Astrocyte of the cerebellum (primary cell): ENCODE results near the gene ANKRD31.
"Not testable (repeated sequence)": the region's sequence is repeated elsewhere in the genome, so short reads cannot be mapped to it uniquely, and the experiment has no call there.

Source experiments
- DNase-seq: peaks from one replicate; pipeline ENCODE4 v3.0.0-alpha.2; 2011; ENCODE audit warnings: low read depth
- H3K4me3 ChIP-seq: 2 replicates; pipeline ENCODE4 v1.5.1; 2011; ENCODE audit warnings: mild to moderate bottlenecking, low read depth, low read length, moderate library complexity
- in situ Hi-C: cut with HindIII; loops from 2 replicates; pipeline ENCODE4 v1.10.0; 2017; ENCODE audit warnings: low sequenced_read_pairs
- TF ChIP-seq, protein P1 (sequence below): IDR thresholded peaks from 2 replicates; pipeline ENCODE4 v1.5.1; 2012; ENCODE audit warnings: low read length, low read depth, moderate library complexity, mild to moderate bottlenecking; ENCODE audit errors: missing control alignments

ANKRD31 gene

DNA sequence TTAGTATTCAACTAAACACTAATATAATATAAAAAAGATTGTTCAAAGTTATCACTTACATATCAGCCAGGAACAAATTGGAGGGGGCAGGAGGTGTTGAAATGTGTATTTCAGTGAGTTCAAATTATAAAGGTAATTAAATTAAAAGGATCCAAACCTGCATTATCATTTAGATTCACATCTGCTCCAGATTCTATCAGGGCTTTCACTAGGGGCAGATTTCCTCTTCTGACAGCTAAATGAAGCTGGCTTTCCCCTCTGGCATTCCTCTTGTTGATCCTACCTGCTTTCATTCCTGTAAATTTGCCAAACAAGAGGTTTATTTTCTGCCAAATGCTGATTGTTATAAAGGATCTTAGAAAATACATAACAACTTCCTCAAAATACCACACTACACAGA is 98.0 kb downstream of the ANKRD31 start:
- no peak for DNase-seq
- TF ChIP-seq, protein P1, sequence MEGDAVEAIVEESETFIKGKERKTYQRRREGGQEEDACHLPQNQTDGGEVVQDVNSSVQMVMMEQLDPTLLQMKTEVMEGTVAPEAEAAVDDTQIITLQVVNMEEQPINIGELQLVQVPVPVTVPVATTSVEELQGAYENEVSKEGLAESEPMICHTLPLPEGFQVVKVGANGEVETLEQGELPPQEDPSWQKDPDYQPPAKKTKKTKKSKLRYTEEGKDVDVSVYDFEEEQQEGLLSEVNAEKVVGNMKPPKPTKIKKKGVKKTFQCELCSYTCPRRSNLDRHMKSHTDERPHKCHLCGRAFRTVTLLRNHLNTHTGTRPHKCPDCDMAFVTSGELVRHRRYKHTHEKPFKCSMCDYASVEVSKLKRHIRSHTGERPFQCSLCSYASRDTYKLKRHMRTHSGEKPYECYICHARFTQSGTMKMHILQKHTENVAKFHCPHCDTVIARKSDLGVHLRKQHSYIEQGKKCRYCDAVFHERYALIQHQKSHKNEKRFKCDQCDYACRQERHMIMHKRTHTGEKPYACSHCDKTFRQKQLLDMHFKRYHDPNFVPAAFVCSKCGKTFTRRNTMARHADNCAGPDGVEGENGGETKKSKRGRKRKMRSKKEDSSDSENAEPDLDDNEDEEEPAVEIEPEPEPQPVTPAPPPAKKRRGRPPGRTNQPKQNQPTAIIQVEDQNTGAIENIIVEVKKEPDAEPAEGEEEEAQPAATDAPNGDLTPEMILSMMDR = no peak
- in situ Hi-C loops = no loop called here
- H3K4me3 ChIP-seq = no peak overlapping the region

DNA sequence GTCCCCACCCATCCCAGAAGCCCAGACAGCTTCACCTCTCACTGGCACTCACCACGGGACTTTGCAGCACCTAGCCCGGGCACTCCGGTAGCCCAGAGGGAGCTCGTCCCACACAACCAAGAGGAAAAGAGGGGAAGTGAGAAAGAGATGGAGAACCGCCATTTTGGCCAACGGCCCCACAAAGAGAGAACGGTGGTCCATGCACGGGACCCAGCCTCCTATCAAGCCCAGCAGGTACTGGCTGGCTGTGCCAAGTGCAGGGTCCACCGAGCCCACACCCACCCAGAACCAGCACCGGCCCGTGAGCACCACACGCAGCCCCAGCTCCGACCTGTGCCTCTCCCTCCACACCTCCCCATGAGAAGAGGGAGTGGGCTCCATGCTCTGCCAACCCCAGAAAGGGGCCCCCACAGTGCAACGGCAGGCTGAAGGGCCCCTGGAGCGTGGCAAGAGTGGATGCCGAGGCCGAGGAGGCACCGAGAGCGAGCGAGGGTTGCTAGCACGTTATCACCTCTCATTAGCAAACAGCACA is 105.8 kb downstream of the ANKRD31 start:
- TF ChIP-seq, protein P1 = no peak
- DNase-seq = no peak
- H3K4me3 ChIP-seq = no peak overlapping the region
- in situ Hi-C loops = no loop called here

DNA sequence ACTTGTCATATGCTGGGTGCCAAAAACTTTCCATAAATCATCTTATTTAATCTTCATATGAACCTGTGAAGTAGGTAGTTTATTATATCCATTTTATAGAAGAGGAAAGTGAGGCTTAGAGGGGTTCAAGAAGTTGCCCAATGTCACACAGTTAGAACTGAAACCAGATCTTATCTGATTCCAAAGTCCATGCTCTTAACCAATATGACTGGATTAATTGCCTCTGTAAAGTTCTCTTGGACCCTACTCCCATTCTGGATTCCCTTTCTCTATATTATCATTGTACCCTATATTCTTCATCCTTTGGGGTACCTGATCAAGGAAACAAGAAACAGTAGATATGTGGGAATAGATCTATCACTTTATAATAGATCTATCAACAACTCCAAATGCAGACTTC is 119.8 kb downstream of the ANKRD31 start:
- TF ChIP-seq, protein P1 = no peak
- in situ Hi-C loops = no loop called here
- DNase-seq = no peak
- no peak overlapping the region for H3K4me3 ChIP-seq

DNA sequence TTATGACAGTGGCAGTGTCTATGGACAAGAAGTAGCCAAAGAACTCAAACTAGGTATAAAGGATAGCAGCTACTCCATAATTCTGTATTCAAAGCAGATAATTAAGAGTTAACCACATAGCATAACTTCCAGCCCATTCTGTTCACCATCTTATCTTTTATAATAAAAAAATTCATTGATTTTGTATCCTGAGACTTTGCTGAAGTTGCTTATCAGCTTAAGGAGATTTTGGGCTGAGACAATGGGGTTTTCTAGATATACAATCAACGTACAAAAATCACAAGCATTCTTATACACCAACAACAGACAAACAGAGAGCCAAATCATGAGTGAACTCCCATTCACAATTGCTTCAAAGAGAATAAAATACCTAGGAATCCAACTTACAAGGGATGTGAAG is 122.4 kb downstream of the ANKRD31 start:
- H3K4me3 ChIP-seq, in situ Hi-C loops, DNase-seq: not testable (repeated sequence)

DNA sequence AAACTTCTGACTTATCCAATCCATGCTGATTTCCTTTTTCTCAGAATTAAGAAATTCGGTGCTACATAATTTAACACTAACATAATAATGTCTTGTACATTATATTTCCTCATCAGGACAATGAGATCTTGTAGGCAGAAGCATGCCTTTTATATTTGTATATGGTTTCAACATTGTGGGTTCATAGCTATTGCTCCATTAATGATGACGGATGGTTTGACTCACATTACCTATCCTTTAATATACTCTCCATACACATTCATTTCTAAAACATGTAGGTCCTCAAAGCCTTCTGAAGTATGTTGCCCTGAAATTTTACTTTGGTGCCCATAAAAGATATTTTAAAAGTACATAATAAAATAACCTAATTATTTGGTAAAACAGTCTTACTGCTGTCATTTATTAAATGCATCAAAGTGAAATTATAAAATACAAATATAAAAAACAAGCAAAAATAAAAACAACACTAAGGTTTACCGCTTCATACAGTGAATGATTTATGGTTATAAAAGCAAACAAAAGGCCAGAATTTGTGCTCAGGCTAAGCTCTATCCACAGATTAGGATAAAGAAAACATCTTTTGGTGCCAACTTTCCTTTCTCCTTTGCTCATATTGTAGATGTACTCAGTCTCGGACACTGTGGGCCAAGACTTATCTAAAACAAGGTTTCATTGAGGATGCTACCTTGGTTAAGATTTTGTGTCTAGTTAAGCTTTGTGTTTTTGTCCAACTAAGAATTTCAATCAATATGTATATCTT is 123.1 kb downstream of the ANKRD31 start:
- DNase-seq = no peak
- in situ Hi-C loops = no loop called here

DNA sequence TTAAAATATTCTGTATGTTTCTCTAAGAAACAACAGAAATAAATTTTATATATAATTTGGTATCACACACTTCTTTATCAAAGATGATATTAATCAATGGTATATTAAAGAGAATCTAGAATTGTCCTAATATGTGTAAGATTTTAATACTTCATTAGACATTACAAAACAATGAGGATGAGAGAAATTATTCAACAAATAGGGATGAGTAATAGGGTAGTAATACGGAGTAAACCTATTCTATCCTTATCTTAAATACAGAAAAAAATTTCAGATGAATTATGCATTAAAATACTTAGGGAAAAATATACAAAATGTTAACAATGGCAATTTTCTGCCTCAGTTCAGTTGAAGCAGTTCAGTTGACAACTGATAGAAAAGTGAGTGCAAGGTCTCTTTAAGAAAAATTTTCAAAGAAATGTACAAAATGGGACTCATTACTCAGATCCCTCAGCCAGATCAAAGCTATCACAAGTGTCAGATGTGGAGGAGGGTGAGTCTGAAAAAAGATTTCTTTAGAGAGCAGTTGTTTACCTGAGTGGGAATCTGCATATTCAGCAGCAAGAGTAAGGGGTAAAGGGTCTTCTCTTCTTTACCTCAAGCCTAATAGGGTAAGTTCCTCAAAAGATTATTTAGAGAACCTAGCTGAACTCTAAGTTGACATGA is 127.6 kb downstream of the ANKRD31 start:
- in situ Hi-C loops = no loop called here
- TF ChIP-seq, protein P1 = no peak
- DNase-seq = no peak
- no peak overlapping the region for H3K4me3 ChIP-seq

More for the DNA sequence above, 123.1 kb downstream of the ANKRD31 start:
- TF ChIP-seq, protein P1 = no peak
- no peak overlapping the region for H3K4me3 ChIP-seq

DNA sequence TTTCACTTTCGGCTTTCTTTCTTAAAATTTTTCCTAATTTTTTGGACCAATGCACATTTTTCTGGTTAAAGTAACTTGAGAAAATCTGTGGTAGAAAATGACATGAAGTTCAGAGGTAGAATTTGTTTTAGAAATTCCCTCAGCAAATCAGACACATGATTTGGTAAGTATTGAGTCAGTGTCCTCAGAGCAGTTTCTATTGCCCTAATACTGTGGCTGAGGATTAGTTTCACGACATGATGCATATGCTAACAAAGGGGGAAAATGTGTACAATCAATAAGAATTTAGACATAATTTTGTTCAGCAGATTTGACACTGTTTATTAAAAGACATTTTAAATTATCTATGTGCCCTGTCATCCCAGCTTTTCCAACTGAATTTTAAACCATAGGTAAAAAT is 128.2 kb downstream of the ANKRD31 start:
- no peak for DNase-seq
- in situ Hi-C loops = no loop called here
- TF ChIP-seq, protein P1 = no peak
- no peak overlapping the region for H3K4me3 ChIP-seq

DNA sequence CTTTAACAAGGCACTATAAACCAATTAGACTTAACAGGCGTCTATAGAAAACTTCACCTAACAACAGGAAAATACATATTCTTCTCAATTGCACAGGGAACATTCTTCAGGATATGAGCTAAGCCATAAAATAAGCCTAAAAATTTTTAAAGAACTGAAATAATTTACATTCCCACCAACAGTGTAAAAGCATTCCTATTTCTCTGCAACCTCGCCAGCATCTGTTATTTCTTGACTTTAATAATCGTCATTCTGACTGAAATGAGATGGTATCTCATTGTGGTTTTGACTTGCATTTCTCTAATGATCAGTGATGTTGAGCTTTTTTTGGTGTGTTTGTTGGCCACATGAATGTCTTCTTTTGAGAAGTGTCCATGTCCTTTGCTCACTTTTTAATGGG is 140.7 kb downstream of the ANKRD31 start:
- DNase-seq, H3K4me3 ChIP-seq, in situ Hi-C loops: not testable (repeated sequence)
